Thyroid gland (tissue), 4 donors: ENCODE data around the gene NIPAL3. TPM values are rescaled to one million over a fixed set of nuclear protein-coding genes. Genes with fewer than 3 reads are reported as not detected.

Source experiments
- DNase-seq, 2 donors: peaks; one replicate each; pipeline ENCODE4 v3.0.0-alpha.2; 2019
- H3K27ac ChIP-seq, 3 donors: fragments of 200-600 bp; sonication (generic); 1 replicate in 2 of 3; 2 replicates in 1 of 3; pipeline ENCODE4 v1.5.1; 2016 to 2019; ENCODE audit warnings: mild to moderate bottlenecking in 1 of 3, moderate library complexity in 1 of 3
- H3K27me3 ChIP-seq: fragments of 200-600 bp; sonication (generic); one replicate; pipeline ENCODE4 v1.5.1; 2019
- H3K36me3 ChIP-seq, 2 donors: fragments of 200-600 bp; sonication (generic); one replicate each; pipeline ENCODE4 v1.5.1; 2016 to 2019
- H3K4me1 ChIP-seq, 2 donors: fragments of 200-600 bp; sonication (generic); one replicate each; pipeline ENCODE4 v1.5.1; 2017 to 2019
- H3K4me3 ChIP-seq, 3 donors: fragments of 200-600 bp; sonication (generic); replicated peaks in 1 of 3; 1 replicate in 2 of 3; 2 replicates in 1 of 3; pipeline ENCODE4 v1.5.1; 2016; ENCODE audit warnings: mild to moderate bottlenecking in 1 of 3
- H3K9me3 ChIP-seq: fragments of 200-600 bp; sonication (generic); one replicate; pipeline ENCODE4 v1.5.1; 2017
- POLR2A ChIP-seq, 2 donors: fragments of 450-650 bp; IDR thresholded peaks; one replicate each; pipeline ENCODE4 v1.6.1; 2017; ENCODE audit warnings: antibody characterized with exemption in 2 of 2, mild to moderate bottlenecking in 2 of 2, moderate library complexity in 1 of 2
- WGBS, 2 donors: methylation state at CpG; one replicate each; pipeline ENCODE4 v1.1.5; 2017; 5-methylcytosine and 5-hydroxymethylcytosine counted together
- intact Hi-C: fragments of 100-400 bp; cut with DNase I; formaldehyde crosslinking; loops from one replicate; pipeline ENCODE4 v1.15.1; 2023
- total RNA-seq, 4 donors: library from RNA; depleted of rRNA; stranded (reverse); fragments of >200 nt; gene quantifications; one replicate each; pipeline ENCODE4 v1.2.3, GENCODE V29; 2016
- TF ChIP-seq, protein P1 (sequence below), 6 experiments: fragments of 200-600 bp in 3 of 6; fragments of 450-650 bp in 3 of 6; sonication (generic) in 3 of 6; IDR thresholded peaks; one replicate each; pipeline ENCODE4 v1.5.1; 2016 to 2019; ENCODE audit warnings: antibody characterized with exemption in 6 of 6, mild to moderate bottlenecking in 2 of 6, inconsistent platforms in 1 of 6, moderate library complexity in 1 of 6

The NIPAL3 gene
- total RNA-seq, 4 donors from 2014 or later = 71.2 to 145 (median 121) TPM

GRCh38 chr1:24393892-24394291 lies 21.7 kb upstream of the NIPAL3 start:
- no peaks in the 10 kb centered on the region for H3K9me3 ChIP-seq
- no peaks in the 10 kb centered on the region for H3K27me3 ChIP-seq
- H3K4me1 ChIP-seq = peaks cover 5 to 8% of the 10 kb centered on the region in 2 donors
- TF ChIP-seq POLR2A (IDR thresholded peaks at IDR 0.05) = no peak
- TF ChIP-seq, protein P1, sequence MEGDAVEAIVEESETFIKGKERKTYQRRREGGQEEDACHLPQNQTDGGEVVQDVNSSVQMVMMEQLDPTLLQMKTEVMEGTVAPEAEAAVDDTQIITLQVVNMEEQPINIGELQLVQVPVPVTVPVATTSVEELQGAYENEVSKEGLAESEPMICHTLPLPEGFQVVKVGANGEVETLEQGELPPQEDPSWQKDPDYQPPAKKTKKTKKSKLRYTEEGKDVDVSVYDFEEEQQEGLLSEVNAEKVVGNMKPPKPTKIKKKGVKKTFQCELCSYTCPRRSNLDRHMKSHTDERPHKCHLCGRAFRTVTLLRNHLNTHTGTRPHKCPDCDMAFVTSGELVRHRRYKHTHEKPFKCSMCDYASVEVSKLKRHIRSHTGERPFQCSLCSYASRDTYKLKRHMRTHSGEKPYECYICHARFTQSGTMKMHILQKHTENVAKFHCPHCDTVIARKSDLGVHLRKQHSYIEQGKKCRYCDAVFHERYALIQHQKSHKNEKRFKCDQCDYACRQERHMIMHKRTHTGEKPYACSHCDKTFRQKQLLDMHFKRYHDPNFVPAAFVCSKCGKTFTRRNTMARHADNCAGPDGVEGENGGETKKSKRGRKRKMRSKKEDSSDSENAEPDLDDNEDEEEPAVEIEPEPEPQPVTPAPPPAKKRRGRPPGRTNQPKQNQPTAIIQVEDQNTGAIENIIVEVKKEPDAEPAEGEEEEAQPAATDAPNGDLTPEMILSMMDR (IDR thresholded peaks at IDR 0.05) = no peak
- no peak overlapping the region for H3K4me3 ChIP-seq
- DNase-seq = no peak
- H3K36me3 ChIP-seq = no peaks in the 10 kb centered on the region
- H3K27ac ChIP-seq = no peak overlapping the region
- WGBS, 2 donors = 87 to 88% methylated on average over 6 of the region's 6 CpGs
- intact Hi-C loops = loop anchor here (2.0 kb wide), 1 partner anchor 193 kb away; no protein-coding TSS in a partner anchor

- Histone ChIP-seq H3K4me1 (no peaks in the 10 kb centered on the region), H3K36me3 (peaks cover 0 to 7% of the 10 kb centered on the region in 2 donors)
Measured at GRCh38 chr1:24400065-24400464, 15.5 kb upstream of the NIPAL3 start.

DNA sequence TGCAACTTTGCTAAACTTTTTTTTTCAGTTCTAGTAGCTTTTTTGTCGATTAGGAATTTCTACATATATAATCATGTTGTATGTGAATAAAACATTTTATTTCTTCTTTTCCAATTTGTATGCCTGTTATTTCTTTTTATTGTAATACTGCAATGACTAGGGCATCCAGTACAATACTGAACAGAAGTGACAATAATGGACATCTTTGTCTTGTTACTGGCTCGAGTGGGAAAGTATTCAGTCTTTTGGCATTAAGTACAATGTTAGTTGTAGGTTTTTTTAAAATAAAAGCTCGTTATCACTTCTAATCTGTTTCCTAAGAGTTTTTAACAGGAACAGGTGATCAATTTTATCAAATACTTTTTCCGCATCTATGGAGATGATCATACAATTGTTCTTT lies 11.8 kb upstream of the NIPAL3 start:
- H3K9me3 ChIP-seq = no peaks in the 10 kb centered on the region
- no peak for DNase-seq
- H3K27ac ChIP-seq = no peak overlapping the region
- intact Hi-C loops = no loop called here
- H3K4me3 ChIP-seq = no peak overlapping the region
- no peaks in the 10 kb centered on the region for H3K4me1 ChIP-seq
- 96% methylated on average over 4 of the region's 4 CpGs for WGBS, 2 donors
- no peaks in the 10 kb centered on the region for H3K27me3 ChIP-seq
- peaks cover 0 to 7% of the 10 kb centered on the region in 2 donors for H3K36me3 ChIP-seq
- TF ChIP-seq, protein P1 (IDR thresholded peaks at IDR 0.05) = no peak
- no peak for TF ChIP-seq POLR2A (IDR thresholded peaks at IDR 0.05)

More at GRCh38 chr1:24400065-24400464, 15.5 kb upstream of the NIPAL3 start:
- Histone ChIP-seq H3K9me3 (no peaks in the 10 kb centered on the region), H3K27ac (no peak overlapping the region), H3K4me3 (no peak overlapping the region), H3K27me3 (no peaks in the 10 kb centered on the region)
- whole genome bisulfite sequencing, 2 donors = 78 to 89% methylated on average over 1 of the region's 1 CpG
- DNase-seq = no peak
- intact Hi-C loops = no loop called here
- no peak for TF ChIP-seq POLR2A (IDR thresholded peaks at IDR 0.05)
- TF ChIP-seq, protein P1 (IDR thresholded peaks at IDR 0.05) = no peak

DNA sequence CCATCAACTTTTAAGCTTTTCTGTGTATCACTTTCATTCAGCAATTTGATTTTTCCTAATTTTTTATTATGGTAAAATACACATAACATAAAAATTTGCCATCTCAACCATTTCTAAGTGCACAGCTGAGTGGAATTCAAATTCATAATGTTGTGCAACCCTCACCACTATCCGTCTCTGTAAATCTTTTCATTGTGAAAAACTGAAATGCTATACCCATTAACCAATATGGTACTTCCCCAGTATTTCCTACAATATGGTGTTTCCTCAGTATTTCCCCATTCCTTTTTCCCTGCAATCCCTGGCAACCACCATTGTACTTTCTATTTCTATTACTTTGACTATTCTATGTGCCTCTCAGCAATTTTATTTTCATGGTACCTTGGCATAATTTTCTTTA lies 8.8 kb upstream of the NIPAL3 start:
- TF ChIP-seq, protein P1 (IDR thresholded peaks at IDR 0.05) = no peak
- TF ChIP-seq POLR2A (IDR thresholded peaks at IDR 0.05) = no peak
- H3K27me3 ChIP-seq = no peaks in the 10 kb centered on the region
- DNase-seq = no peak
- no peak overlapping the region for H3K27ac ChIP-seq
- no peaks in the 10 kb centered on the region for H3K9me3 ChIP-seq
- WGBS, 2 donors = 88 to 96% methylated on average over 1 of the region's 1 CpG
- H3K4me3 ChIP-seq = no peak overlapping the region
- intact Hi-C loops = no loop called here
- no peaks in the 10 kb centered on the region for H3K36me3 ChIP-seq
- H3K4me1 ChIP-seq = no peaks in the 10 kb centered on the region

GRCh38 chr1:24409535-24409934 lies 6.1 kb upstream of the NIPAL3 start:
- TF ChIP-seq, protein P1 (IDR thresholded peaks at IDR 0.05) = no peak
- no peak for TF ChIP-seq POLR2A (IDR thresholded peaks at IDR 0.05)
- H3K4me3 ChIP-seq = no peak overlapping the region
- intact Hi-C loops = no loop called here
- H3K27ac ChIP-seq = no peak overlapping the region
- H3K4me1 ChIP-seq = peaks cover 5 to 9% of the 10 kb centered on the region in 2 donors
- H3K9me3 ChIP-seq = no peaks in the 10 kb centered on the region
- 82 to 85% methylated on average over 3 of the region's 3 CpGs for WGBS, 2 donors
- no peaks in the 10 kb centered on the region for H3K36me3 ChIP-seq
- no peak for DNase-seq
- no peaks in the 10 kb centered on the region for H3K27me3 ChIP-seq
